DLD1 (cell line): ENCODE measurements around the gene MRPL28.
"Not testable (repeated sequence)": the region's sequence is repeated elsewhere in the genome, so short reads cannot be mapped to it uniquely, and the experiment has no call there.

Experiments
- in situ Hi-C: cut with HindIII; loops from 2 replicates; pipeline ENCODE4 v1.10.0; 2017; ENCODE audit warnings: low sequenced_read_pairs

Gene MRPL28

GRCh38 chr16:360698-361336 lies 9.5 kb downstream of the MRPL28 start:
- in situ Hi-C loops = no loop called here

GRCh38 chr16:359871-360697 lies 10.3 kb downstream of the MRPL28 start:
- in situ Hi-C loops = no loop called here

- in situ Hi-C loops = no loop called here
These were observed 11.1 kb downstream of the MRPL28 start for GRCh38 chr16:359067-359763.

GRCh38 chr16:356741-357140 lies 13.6 kb downstream of the MRPL28 start:
- in situ Hi-C loops = no loop called here

GRCh38 chr16:354971-355461 lies 15.3 kb downstream of the MRPL28 start:
- in situ Hi-C loops = no loop called here

GRCh38 chr16:354291-354881 lies 16.0 kb downstream of the MRPL28 start:
- in situ Hi-C loops = no loop called here

- in situ Hi-C loops = no loop called here
These were observed 16.7 kb downstream of the MRPL28 start for GRCh38 chr16:353404-354290.

- in situ Hi-C loops = no loop called here
These were observed 17.6 kb downstream of the MRPL28 start, which contains the start of gene AXIN1 for GRCh38 chr16:352547-353403. TSS of gene AXIN1 (minus strand) at chr16:352723. CDS start at chr16:347025, 5,698 bp downstream.

- in situ Hi-C loops = no loop called here
These were observed 18.4 kb downstream of the MRPL28 start for GRCh38 chr16:351804-352520.

- in situ Hi-C loops = no loop called here
These were observed 20.1 kb downstream of the MRPL28 start for GRCh38 chr16:350203-350602.

GRCh38 chr16:349211-349610 lies 21.1 kb downstream of the MRPL28 start:
- in situ Hi-C loops = no loop called here

GRCh38 chr16:348495-348894 lies 21.8 kb downstream of the MRPL28 start:
- in situ Hi-C loops = not testable (repeated sequence)

- in situ Hi-C loops = no loop called here
These were observed 23.1 kb downstream of the MRPL28 start for GRCh38 chr16:347203-347602.

GRCh38 chr16:346587-346986 lies 23.8 kb downstream of the MRPL28 start:
- in situ Hi-C loops = no loop called here

GRCh38 chr16:345772-346171 lies 24.6 kb downstream of the MRPL28 start:
- in situ Hi-C loops = no loop called here

GRCh38 chr16:342455-343213 lies 27.7 kb downstream of the MRPL28 start:
- in situ Hi-C loops = no loop called here

- in situ Hi-C loops = not testable (repeated sequence)
These were observed 28.4 kb downstream of the MRPL28 start for GRCh38 chr16:341974-342336.
